Neural crest cell (in vitro differentiated cells): ENCODE data around the gene ANK3. TPM values are rescaled to one million over a fixed set of nuclear protein-coding genes. Genes with fewer than 3 reads are reported as not detected.

Experiments used
- DNase-seq: peaks from one replicate; pipeline ENCODE4 v3.0.0; 2021; ENCODE audit warnings: low read depth, mixed read lengths, low spot score
- H3K27ac Mint-ChIP-seq: one replicate; pipeline ENCODE4 v1.8.0; 2021; ENCODE audit warnings: mild to moderate bottlenecking, mixed read lengths; ENCODE audit not compliant: unreplicated experiment
- H3K27me3 Mint-ChIP-seq: 2 replicates; pipeline ENCODE4 v1.8.0; 2021; ENCODE audit warnings: low read depth, mild to moderate bottlenecking, mixed read lengths
- H3K36me3 Mint-ChIP-seq: 2 replicates; pipeline ENCODE4 v1.8.0; 2021; ENCODE audit warnings: low read depth, mild to moderate bottlenecking, mixed read lengths
- H3K4me1 Mint-ChIP-seq: 2 replicates; pipeline ENCODE4 v1.8.0; 2021; ENCODE audit warnings: mixed read lengths
- H3K4me3 Mint-ChIP-seq: one replicate; pipeline ENCODE4 v1.8.0; 2021; ENCODE audit warnings: mild to moderate bottlenecking, mixed read lengths
- H3K9me3 Mint-ChIP-seq: 2 replicates; pipeline ENCODE4 v1.8.0; 2021; ENCODE audit warnings: mixed read lengths
- total RNA-seq: library from RNA; stranded (reverse); gene quantifications from 2 replicates; pipeline ENCODE4 v1.2.1, GENCODE V29; 2021
- TF ChIP-seq, protein P1 (sequence below): fragments of 200-600 bp; sonication (generic); conservative IDR thresholded peaks from 2 replicates; pipeline ENCODE4 v1.5.0; 2021; ENCODE audit warnings: antibody characterized with exemption, mild to moderate bottlenecking

The ANK3 gene
- total RNA-seq, 1 donor from 2014 or later: 45.2 TPM

DNA sequence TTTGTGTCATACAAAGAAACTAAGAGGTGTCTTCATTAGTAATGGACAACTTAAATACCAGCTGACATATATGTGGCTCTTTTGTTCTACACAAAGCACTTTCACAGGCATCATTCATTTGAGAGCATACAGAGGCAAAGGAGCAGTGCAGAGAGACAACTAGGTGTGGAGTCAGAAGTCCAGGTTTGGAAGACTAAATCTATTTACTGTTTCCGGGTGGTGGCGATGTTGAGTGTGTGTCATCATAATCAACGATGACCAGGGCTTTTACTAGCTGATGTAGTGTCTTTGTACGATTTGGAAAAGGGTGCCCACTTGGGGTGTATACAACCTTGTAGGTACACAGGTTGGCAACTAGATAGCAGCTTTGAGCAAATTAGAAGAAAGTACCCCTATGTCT is 287.9 kb downstream of the ANK3 start:
- Mint-ChIP-seq H3K36me3 (peaks cover 16% of the 10 kb centered on the region), H3K9me3 (no peaks in the 10 kb centered on the region), H3K27me3 (no peaks in the 10 kb centered on the region), H3K4me1 (no peaks in the 10 kb centered on the region), H3K27ac (no peak overlapping the region), H3K4me3 (no peak overlapping the region)
- no peak for DNase-seq
- TF ChIP-seq, protein P1, sequence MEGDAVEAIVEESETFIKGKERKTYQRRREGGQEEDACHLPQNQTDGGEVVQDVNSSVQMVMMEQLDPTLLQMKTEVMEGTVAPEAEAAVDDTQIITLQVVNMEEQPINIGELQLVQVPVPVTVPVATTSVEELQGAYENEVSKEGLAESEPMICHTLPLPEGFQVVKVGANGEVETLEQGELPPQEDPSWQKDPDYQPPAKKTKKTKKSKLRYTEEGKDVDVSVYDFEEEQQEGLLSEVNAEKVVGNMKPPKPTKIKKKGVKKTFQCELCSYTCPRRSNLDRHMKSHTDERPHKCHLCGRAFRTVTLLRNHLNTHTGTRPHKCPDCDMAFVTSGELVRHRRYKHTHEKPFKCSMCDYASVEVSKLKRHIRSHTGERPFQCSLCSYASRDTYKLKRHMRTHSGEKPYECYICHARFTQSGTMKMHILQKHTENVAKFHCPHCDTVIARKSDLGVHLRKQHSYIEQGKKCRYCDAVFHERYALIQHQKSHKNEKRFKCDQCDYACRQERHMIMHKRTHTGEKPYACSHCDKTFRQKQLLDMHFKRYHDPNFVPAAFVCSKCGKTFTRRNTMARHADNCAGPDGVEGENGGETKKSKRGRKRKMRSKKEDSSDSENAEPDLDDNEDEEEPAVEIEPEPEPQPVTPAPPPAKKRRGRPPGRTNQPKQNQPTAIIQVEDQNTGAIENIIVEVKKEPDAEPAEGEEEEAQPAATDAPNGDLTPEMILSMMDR: no peak

DNA sequence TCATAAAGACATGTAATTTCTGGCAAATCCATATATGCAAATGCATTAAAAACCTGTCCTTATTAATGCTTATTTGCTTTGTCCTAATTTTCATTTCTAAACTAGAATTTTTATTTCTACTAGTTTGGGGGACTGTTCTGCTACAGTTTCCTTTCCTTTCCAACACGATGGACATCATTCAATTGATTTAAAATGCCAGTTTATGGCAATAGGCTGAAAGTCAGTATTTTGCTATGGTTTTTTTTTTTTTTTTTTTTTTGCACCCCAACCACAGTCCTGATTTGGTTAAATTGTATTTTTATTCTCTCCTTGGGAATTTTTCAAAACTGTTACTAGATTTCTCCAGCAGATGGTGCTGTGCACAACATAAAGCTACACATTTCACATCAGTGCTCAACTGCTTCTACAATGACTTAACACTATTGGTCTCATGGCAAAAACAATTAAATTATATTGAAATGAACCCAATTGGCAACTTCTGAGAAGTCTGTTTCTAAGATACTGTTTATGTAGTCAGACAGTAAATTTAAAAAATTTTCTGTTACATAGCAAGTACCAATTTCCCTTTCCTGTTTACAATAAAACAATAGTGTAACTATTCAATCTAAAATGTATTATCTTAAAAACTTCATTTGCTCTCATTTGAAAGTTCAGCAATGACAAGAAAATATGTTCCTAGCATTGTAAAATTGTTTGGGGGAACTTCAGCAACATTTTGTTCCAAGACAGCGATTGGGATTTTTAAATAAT is 289.5 kb downstream of the ANK3 start:
- Mint-ChIP-seq H3K4me1 (no peaks in the 10 kb centered on the region), H3K27me3 (no peaks in the 10 kb centered on the region), H3K27ac (no peak overlapping the region), H3K4me3 (no peak overlapping the region), H3K36me3 (peaks cover 16% of the 10 kb centered on the region), H3K9me3 (no peaks in the 10 kb centered on the region)
- DNase-seq: peak; percentile 22
- TF ChIP-seq, protein P1: peak; percentile 78

DNA sequence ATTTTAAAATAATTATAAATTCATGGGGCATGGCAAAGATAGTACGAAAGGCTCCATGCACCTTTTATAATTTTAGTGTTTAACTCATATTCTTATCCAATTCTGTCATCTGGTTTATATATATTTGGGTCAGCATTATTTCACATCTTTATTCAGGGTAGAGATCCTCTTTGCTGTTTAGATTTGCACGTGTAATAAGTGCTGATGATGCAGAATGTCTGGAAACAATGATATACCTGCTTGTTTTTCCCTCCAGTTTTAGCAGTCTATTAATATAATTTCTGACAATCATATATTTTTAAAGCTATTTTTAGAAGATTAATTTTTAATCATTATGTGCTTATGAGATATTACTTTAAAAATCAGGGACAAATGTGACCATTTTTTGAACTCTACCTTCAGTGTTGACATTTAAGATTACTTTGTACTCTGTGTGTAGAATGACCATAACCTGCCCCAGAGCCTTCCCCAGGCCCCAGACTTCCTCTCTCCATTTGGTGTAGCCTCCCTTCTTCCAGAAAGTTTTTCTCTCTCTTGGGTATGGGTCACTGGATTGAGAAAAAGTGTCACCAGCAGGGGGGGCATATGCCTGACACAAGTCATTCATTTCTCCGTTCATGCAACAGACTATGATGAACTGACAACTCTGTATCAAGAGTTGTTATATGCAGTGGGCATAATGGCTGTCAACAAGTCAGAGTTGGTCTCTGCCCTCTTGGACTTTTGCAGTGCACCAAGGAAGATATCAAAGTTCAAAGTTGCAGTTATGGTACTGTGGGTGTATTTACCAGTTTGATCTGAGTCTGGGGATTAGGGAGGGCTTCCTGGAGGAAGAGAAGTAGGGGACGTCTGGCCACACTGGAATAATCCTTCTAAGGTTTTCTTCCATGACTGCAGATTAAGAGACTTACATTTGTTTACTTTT is 290.7 kb downstream of the ANK3 start:
- no peaks in the 10 kb centered on the region for H3K4me1 Mint-ChIP-seq
- TF ChIP-seq, protein P1: peak; percentile 38
- H3K27me3 Mint-ChIP-seq: no peaks in the 10 kb centered on the region
- no peaks in the 10 kb centered on the region for H3K9me3 Mint-ChIP-seq
- H3K4me3 Mint-ChIP-seq: no peak overlapping the region
- peak; percentile 1 for DNase-seq
- peaks cover 15% of the 10 kb centered on the region for H3K36me3 Mint-ChIP-seq
- no peak overlapping the region for H3K27ac Mint-ChIP-seq

DNA sequence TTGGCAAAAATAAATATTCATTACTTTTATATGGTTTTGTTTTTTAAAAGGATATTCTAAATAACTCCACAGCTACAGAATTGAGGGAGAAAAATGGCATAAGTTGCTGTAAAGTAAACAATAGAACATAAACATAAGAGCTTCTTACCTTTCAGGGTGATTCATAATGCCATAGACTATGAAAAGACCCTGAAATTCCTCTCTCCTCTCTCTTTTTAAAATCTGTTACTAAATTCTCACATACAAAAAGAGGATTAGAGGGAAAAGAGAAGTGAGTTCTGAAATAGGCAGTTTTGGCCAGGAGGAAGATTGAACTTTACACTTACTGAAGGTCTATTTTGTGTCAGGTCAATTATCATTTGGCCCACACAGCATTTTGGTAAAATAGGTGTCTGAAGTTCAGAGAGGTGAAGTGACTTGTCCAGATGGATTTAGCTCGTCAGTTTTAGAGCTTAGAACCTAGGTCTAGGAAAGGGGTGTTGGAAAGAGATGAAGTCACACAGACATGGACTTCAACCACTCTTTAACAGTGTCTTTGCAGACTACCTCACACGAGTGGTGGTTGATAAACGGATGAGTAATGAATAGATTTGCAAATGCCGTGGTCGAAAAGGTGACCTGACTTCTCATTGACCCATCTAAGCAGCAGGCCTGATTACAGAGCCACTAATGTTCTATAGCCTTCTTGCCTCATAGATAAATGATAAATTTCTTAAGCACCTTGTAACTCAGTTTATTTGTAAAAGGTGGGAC is 292.7 kb downstream of the ANK3 start:
- H3K27me3 Mint-ChIP-seq: no peaks in the 10 kb centered on the region
- H3K27ac Mint-ChIP-seq: no peak overlapping the region
- no peak for DNase-seq
- no peaks in the 10 kb centered on the region for H3K9me3 Mint-ChIP-seq
- TF ChIP-seq, protein P1: no peak
- no peaks in the 10 kb centered on the region for H3K4me1 Mint-ChIP-seq
- peaks cover 2% of the 10 kb centered on the region for H3K36me3 Mint-ChIP-seq
- no peak overlapping the region for H3K4me3 Mint-ChIP-seq

DNA sequence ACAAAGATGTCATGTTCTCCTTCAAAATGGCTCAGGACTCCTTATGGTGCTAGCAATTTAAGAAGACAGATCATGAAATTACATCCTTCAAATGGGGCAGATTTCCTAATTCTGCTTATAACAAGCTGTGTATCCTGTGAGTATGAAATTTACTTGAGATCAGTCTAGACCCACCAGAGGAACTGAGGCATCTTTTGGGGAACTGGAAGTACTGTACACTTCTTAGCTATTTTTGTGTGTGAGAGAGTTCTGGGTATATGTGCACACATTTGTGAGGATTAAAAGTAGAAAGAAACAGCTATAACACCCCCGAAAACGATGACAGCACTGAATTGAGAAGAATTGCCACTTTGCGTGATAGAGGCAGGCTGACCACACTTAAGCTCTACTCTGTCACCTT is 296.4 kb downstream of the ANK3 start:
- TF ChIP-seq, protein P1: no peak
- DNase-seq: no peak
- Mint-ChIP-seq H3K4me3 (no peak overlapping the region), H3K27me3 (no peaks in the 10 kb centered on the region), H3K9me3 (no peaks in the 10 kb centered on the region), H3K36me3 (no peaks in the 10 kb centered on the region), H3K4me1 (no peaks in the 10 kb centered on the region), H3K27ac (no peak overlapping the region)
